T-cell (primary cell): ENCODE measurements around the gene CNGA3. TPM values are rescaled to one million over a fixed set of nuclear protein-coding genes. Genes with fewer than 3 reads are reported as not detected.

ENCODE experiments used
- ATAC-seq, 4 experiments: fragments of 200-7000 bp in 3 of 4; fragments of 150-1000 bp in 1 of 4; cut with Tn5 transposase; replicated peaks in 1 of 4; 1 replicate in 3 of 4; 2 replicates in 1 of 4; pipeline ENCODE4 v1.10.0; 2021; ENCODE audit warnings: moderate library complexity in 3 of 4, mild to moderate bottlenecking in 2 of 4, moderate number of reproducible peaks in 1 of 4
- CTCF ChIA-PET, 2 donors: fragments of 300-600 bp; sonication (Branson Sonifier 250); formaldehyde crosslinking; loops; one replicate each; lab custom pipeline; 2022; ENCODE audit warnings: antibody characterized with exemption in 2 of 2; lab: Charles Lee
- POLR2A ChIA-PET, 2 donors: fragments of 300-600 bp; sonication (Branson Sonifier 250); formaldehyde crosslinking; loops; one replicate each; lab custom pipeline; 2022; ENCODE audit warnings: antibody characterized with exemption in 2 of 2; lab: Charles Lee
- DNase-seq, 35 experiments: peaks; one replicate each; pipeline versions ENCODE4 v3.0.0 to v3.0.0-alpha.2; 2013 to 2023
- H3K27ac ChIP-seq: one replicate; pipeline ENCODE4 v1.5.1; 2013; ENCODE audit warnings: low read length
- H3K27me3 ChIP-seq, 2 experiments: replicated peaks in 1 of 2; 1 replicate in 1 of 2; 2 replicates in 1 of 2; pipeline versions ENCODE4 v1.6.1 to v1.7.0; 2013; ENCODE audit warnings: low read length in 1 of 2, mixed read lengths in 1 of 2; ENCODE audit not compliant: control insufficient read depth in 2 of 2, insufficient read depth in 2 of 2; ENCODE audit errors: extremely low read depth in 1 of 2
- H3K36me3 ChIP-seq, 2 donors: 1 replicate in 1 of 2; 2 replicates in 1 of 2; pipeline versions ENCODE4 v1.6.1 to v1.7.0; 2013; ENCODE audit warnings: low read length in 1 of 2; ENCODE audit not compliant: control insufficient read depth in 2 of 2, insufficient read depth in 1 of 2; ENCODE audit errors: extremely low read depth in 1 of 2
- H3K4me1 ChIP-seq, 2 experiments: 1 replicate in 1 of 2; 2 replicates in 1 of 2; pipeline versions ENCODE4 v1.6.1 to v1.7.0; 2013; ENCODE audit warnings: low read length in 2 of 2, mixed read lengths in 1 of 2; ENCODE audit not compliant: insufficient read depth in 2 of 2, control insufficient read depth in 1 of 2; ENCODE audit errors: extremely low read depth in 1 of 2
- H3K4me3 ChIP-seq, 2 donors: 1 replicate in 1 of 2; 2 replicates in 1 of 2; pipeline versions ENCODE4 v1.5.1 to v1.7.0; 2013; ENCODE audit warnings: mild to moderate bottlenecking in 2 of 2, low read length in 1 of 2, moderate library complexity in 1 of 2; ENCODE audit not compliant: control insufficient read depth in 1 of 2; ENCODE audit errors: extremely low read depth in 1 of 2
- H3K9me3 ChIP-seq: 2 replicates; pipeline ENCODE4 v1.7.0; 2013
- H3K27ac Mint-ChIP-seq, 2 donors: one replicate each; pipeline ENCODE4 v1.8.0; 2020 to 2021; ENCODE audit warnings: mild to moderate bottlenecking in 2 of 2, mixed read lengths in 2 of 2
- H3K27me3 Mint-ChIP-seq, 2 donors: one replicate each; pipeline ENCODE4 v1.8.0; 2021 to 2022; ENCODE audit warnings: mixed read lengths in 2 of 2
- H3K36me3 Mint-ChIP-seq: one replicate; pipeline ENCODE4 v1.8.0; 2021; ENCODE audit warnings: mixed read lengths
- H3K4me1 Mint-ChIP-seq, 3 donors: one replicate each; pipeline ENCODE4 v1.8.0; 2020 to 2022; ENCODE audit warnings: mixed read lengths in 3 of 3, mild to moderate bottlenecking in 1 of 3
- H3K4me3 Mint-ChIP-seq, 3 donors: one replicate each; pipeline ENCODE4 v1.8.0; 2020 to 2022; ENCODE audit warnings: mild to moderate bottlenecking in 3 of 3, mixed read lengths in 3 of 3, moderate library complexity in 3 of 3
- H3K9me3 Mint-ChIP-seq, 3 donors: one replicate each; pipeline ENCODE4 v1.8.0; 2020 to 2022; ENCODE audit warnings: mixed read lengths in 3 of 3
- WGBS: methylation state at CpG from one replicate; pipeline ENCODE4 v1.1.5; 2013; ENCODE audit warnings: missing lambda C conversion rate; ENCODE audit not compliant: insufficient coverage; 5-methylcytosine and 5-hydroxymethylcytosine counted together
- total RNA-seq, 35 experiments: library from RNA in 6 of 35; stranded (reverse) in 6 of 35; fragments of 120-200 nt in 1 of 35; gene quantifications; one replicate each; pipeline versions ENCODE4 v1.2.1 to v1.2.4 and lab custom pipeline; 2013 to 2026

The CNGA3 gene
- total RNA-seq, 5 donors from 2014 or later (not counting 1 experiment from before 2014, with no cell fraction given), result not detected

DNA sequence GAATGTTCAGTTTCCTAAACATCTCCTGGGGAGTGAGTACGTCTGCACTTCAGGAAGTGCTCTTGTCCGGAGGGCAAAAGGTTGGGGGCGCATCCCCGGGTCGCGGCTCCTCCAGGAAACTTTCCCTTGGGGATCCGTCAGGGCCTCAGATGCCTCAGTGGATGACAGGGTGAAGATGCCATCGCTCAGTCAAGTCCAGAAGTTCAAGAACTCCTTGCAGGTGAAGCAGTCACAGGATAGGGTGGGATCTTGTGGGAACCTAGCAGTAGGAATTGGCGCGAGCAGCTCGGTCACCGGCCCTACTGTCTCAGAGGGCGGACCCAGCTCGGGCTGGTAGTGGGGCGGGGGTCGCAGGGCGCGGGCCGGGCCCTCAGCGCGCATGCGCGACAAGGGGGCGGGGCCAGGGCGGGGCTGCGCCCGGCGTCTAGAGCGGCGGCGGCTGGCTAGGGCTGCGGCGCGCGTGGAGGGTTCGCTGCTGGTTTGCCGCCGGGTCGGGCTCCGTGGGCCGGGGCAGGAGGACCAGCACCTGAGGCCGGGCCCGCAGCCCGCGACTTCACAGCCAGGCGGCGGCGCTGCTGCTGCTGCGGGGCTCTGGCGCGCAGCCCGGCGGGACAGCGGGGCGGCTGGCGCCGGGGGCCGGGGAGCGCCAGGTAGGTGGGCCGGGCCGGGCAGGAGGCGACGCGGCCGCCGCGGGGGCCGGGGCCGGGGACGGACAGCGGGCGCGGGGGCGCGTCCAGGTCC lies 98.3 kb downstream of the CNGA3 start, which contains the start of gene INPP4A:
Gene INPP4A (plus strand): TSS at position 423 of the 741 bp plus-strand sequence. CDS start 75,191 bp downstream, outside the sequence.
- under 1% methylated on average over 74 of the region's 75 CpGs for WGBS
- no peaks in the 10 kb centered on the region for H3K27me3 Mint-ChIP-seq
- H3K4me1 Mint-ChIP-seq, result peaks cover 42 to 48% (median 42%) of the 10 kb centered on the region in 3 donors
- Histone ChIP-seq H3K36me3 (no peaks in the 10 kb centered on the region), H3K27ac (peak within 1 kb of the TSS; percentile 77), H3K4me3 (peak within 1 kb of the TSS; percentile 75 to 87), H3K4me1 (peaks cover 30 to 31% of the 10 kb centered on the region in 2 experiments), H3K9me3 (no peaks in the 10 kb centered on the region), H3K27me3 (no peaks in the 10 kb centered on the region)
- peak within 1 kb of the TSS; percentile 92 to 98 for H3K27ac Mint-ChIP-seq
- H3K4me3 Mint-ChIP-seq, result peak within 1 kb of the TSS; percentile 93 to 96 (median 96)
- POLR2A ChIA-PET, result interaction anchor here in 1 of 2 donors (0.6 kb wide), 1 partner anchor 120 kb away, joined by 3 read pairs; no protein-coding TSS in a partner anchor
- CTCF ChIA-PET, result interaction anchor here in 1 of 2 donors (0.6 to 4.6 kb wide), 2 partner anchors 20 to 1352 kb away, joined by 3 to 29 read pairs; no protein-coding TSS in a partner anchor
- peaks cover 3% of the 10 kb centered on the region for H3K36me3 Mint-ChIP-seq
- peak; percentile 48 to 89 (median 73) for DNase-seq
- peak; percentile 71 to 84 (median 82) for ATAC-seq
- H3K9me3 Mint-ChIP-seq, result peaks cover 3 to 4% (median 3%) of the 10 kb centered on the region in 3 donors

DNA sequence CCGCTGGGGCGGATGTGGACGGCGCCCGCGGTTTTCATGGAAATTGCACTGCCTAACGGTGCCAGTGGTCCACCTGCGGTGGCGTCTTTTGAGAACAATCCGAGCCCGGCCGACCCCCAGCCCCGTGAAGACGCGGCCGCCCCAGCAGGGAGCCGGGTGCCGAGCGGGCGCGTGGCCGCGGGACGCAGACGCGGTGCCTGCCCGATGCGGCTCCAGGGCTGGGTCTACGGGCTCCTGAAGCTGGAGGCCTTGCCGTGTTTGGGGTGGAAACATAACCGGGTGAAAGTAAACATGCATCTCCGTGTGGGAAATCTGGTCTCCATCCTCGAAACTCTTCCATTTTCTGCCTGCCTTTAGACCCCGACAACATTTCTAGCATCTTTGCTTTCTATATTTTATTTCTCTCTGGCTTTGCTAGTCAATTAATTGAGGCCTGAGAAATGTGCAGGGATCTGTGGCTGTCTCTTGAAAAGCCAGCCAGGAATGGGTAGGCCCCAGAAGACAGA lies 99.0 kb downstream of the CNGA3 start:
- POLR2A ChIA-PET, result no interaction called here
- H3K9me3 Mint-ChIP-seq, result no peaks in the 10 kb centered on the region
- no peaks in the 10 kb centered on the region for H3K36me3 Mint-ChIP-seq
- H3K4me3 Mint-ChIP-seq, result peak overlapping the region; percentile 93 to 96 (median 96)
- Histone ChIP-seq H3K4me3 (peak overlapping the region; percentile 75 to 87), H3K4me1 (peaks cover 35 to 36% of the 10 kb centered on the region in 2 experiments), H3K36me3 (no peaks in the 10 kb centered on the region), H3K27ac (peak overlapping the region; percentile 77), H3K27me3 (no peaks in the 10 kb centered on the region), H3K9me3 (no peaks in the 10 kb centered on the region)
- CTCF ChIA-PET, result interaction anchor here in 1 of 2 donors (0.6 to 4.6 kb wide), 2 partner anchors 19 to 1352 kb away, joined by 3 to 29 read pairs; no protein-coding TSS in a partner anchor
- under 1% methylated on average over 29 of the region's 34 CpGs for WGBS
- peak overlapping the region; percentile 92 to 98 for H3K27ac Mint-ChIP-seq
- H3K4me1 Mint-ChIP-seq, result peaks cover 48 to 54% (median 49%) of the 10 kb centered on the region in 3 donors
- DNase-seq (peak in 1 of 35 experiments; percentile 30), ATAC-seq (peak; percentile 5 to 41 (median 33))
- no peaks in the 10 kb centered on the region for H3K27me3 Mint-ChIP-seq

DNA sequence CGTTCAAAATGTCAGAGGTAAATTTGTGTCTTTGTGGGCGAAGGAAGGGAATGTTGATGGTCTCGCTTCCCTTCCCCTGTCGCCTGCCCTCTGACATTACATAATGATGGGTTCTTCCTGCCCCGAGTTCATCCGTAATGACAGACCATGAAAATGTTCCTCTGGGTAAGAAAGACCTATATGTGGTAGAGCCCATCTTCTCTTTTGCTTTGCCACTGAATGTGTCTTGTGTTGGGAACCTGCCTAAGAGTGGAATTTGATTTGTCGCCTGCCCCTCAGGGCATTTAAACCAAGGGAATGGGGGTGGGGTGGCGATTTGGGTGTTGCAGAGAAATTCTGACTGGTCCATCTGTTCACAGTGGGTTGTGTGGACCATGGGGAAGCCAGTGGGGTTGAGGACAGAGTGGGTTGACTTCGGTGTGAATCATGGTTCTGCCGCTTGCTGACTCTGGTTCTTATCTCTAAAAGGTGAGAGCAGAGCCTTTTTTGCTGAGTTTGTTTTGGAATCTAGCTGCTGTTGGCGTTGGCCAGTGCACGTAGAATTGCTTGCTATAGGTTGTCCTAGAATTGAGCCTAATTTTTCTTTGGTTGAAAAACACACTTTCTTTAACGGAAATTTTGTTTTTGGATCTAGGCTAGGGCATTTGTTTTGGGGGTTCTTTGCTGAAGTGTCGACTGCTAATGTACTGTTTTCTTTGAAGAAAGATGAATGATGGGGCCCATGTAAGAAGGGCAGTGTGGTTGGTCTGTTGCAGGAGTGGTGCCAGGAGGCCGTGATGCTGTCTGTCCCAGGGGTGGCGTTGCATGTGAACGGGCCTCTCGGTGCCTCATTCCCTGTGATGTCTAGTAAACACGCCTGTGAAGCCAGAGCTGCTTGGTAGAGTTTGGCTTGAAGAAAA lies 99.7 kb downstream of the CNGA3 start:
- ChIA-PET POLR2A (interaction anchor here (0.6 to 2.2 kb wide), 4 partner anchors 11 to 113 kb away, joined by 3 to 9 read pairs (median 4); no protein-coding TSS in a partner anchor), CTCF (interaction anchor here (0.8 to 4.6 kb wide), 7 partner anchors 16 to 62 kb away, joined by 3 to 29 read pairs (median 3); no protein-coding TSS in a partner anchor)
- Mint-ChIP-seq H3K4me3 (peak overlapping the region; percentile 93 to 96 (median 96)), H3K4me1 (peaks cover 55 to 61% (median 56%) of the 10 kb centered on the region in 3 donors), H3K27ac (peak overlapping the region; percentile 92 to 98), H3K27me3 (no peaks in the 10 kb centered on the region), H3K9me3 (no peaks in the 10 kb centered on the region), H3K36me3 (no peaks in the 10 kb centered on the region)
- peak in 7 of 35 experiments; percentile 35 to 54 (median 42) for DNase-seq
- no peaks in the 10 kb centered on the region for H3K9me3 ChIP-seq
- peak overlapping the region; percentile 75 to 87 for H3K4me3 ChIP-seq
- ATAC-seq, result peak in 1 of 4 experiments; percentile 10
- WGBS, result 4% methylated on average over 10 of the region's 19 CpGs
- no peaks in the 10 kb centered on the region for H3K36me3 ChIP-seq
- H3K27ac ChIP-seq, result peak overlapping the region; percentile 77
- H3K4me1 ChIP-seq, result peaks cover 41 to 42% of the 10 kb centered on the region in 2 experiments
- H3K27me3 ChIP-seq, result no peaks in the 10 kb centered on the region

DNA sequence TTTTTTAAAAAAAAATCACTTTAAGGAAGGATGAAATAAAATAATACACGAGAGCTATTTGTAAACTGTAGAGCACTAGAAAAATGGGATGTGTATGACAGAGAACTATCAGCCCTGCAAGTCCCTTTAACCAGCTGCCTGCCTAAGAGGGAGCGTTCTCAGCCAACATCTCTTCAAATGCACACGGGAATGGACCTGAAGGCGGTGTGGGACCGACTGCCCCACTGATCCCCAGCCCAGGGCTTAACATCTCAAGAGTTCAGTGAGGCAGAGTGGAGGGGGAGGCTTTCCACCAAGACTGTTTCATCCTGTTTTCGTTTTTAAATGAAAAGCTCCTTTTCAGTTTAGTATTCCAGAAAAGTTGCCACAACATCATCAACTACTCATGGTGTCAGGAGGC lies 100.6 kb downstream of the CNGA3 start:
- H3K9me3 Mint-ChIP-seq, result no peaks in the 10 kb centered on the region
- ChIA-PET CTCF (interaction anchor here (0.8 to 4.6 kb wide), 10 partner anchors 9 to 61 kb away, joined by 3 to 29 read pairs (median 4); no protein-coding TSS in a partner anchor), POLR2A (interaction anchor here (0.7 to 2.2 kb wide), 5 partner anchors 10 to 112 kb away, joined by 3 to 9 read pairs (median 4); no protein-coding TSS in a partner anchor)
- no peak for ATAC-seq
- Histone ChIP-seq H3K4me3 (peak overlapping the region; percentile 75 to 87), H3K27me3 (no peaks in the 10 kb centered on the region), H3K27ac (peak overlapping the region; percentile 77), H3K36me3 (no peaks in the 10 kb centered on the region), H3K9me3 (no peaks in the 10 kb centered on the region), H3K4me1 (peaks cover 50 to 51% of the 10 kb centered on the region in 2 experiments)
- H3K27ac Mint-ChIP-seq, result peak overlapping the region; percentile 92 to 98
- peaks cover 64 to 71% (median 65%) of the 10 kb centered on the region in 3 donors for H3K4me1 Mint-ChIP-seq
- DNase-seq, result no peak
- H3K27me3 Mint-ChIP-seq, result no peaks in the 10 kb centered on the region
- no peaks in the 10 kb centered on the region for H3K36me3 Mint-ChIP-seq
- WGBS, result no CpG with 5 or more reads among the region's 6 CpGs
- H3K4me3 Mint-ChIP-seq, result peak overlapping the region; percentile 93 to 96 (median 96)
